GM10266 (cell line): ENCODE data around the gene C8A.

Experiments
- DNase-seq: peaks from one replicate; pipeline ENCODE4 v3.0.0; 2012; ENCODE audit errors: extremely low spot score
- TF ChIP-seq, protein P1 (sequence below): IDR thresholded peaks from 2 replicates; pipeline ENCODE4 v1.5.1; 2012; ENCODE audit warnings: mild to moderate bottlenecking, low read depth; ENCODE audit not compliant: control insufficient read depth, insufficient read depth; ENCODE audit errors: missing control alignments

The C8A gene

GRCh38 chr1:56967355-56967754, 112.8 kb downstream of the C8A start:
- TF ChIP-seq, protein P1, sequence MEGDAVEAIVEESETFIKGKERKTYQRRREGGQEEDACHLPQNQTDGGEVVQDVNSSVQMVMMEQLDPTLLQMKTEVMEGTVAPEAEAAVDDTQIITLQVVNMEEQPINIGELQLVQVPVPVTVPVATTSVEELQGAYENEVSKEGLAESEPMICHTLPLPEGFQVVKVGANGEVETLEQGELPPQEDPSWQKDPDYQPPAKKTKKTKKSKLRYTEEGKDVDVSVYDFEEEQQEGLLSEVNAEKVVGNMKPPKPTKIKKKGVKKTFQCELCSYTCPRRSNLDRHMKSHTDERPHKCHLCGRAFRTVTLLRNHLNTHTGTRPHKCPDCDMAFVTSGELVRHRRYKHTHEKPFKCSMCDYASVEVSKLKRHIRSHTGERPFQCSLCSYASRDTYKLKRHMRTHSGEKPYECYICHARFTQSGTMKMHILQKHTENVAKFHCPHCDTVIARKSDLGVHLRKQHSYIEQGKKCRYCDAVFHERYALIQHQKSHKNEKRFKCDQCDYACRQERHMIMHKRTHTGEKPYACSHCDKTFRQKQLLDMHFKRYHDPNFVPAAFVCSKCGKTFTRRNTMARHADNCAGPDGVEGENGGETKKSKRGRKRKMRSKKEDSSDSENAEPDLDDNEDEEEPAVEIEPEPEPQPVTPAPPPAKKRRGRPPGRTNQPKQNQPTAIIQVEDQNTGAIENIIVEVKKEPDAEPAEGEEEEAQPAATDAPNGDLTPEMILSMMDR: no peak
- no peak for DNase-seq
